ENCODE data around the gene AHRR. TPM values are rescaled to one million over a fixed set of nuclear protein-coding genes. Genes with fewer than 3 reads are reported as not detected.
"Not testable (repeated sequence)": the region's sequence is repeated elsewhere in the genome, so short reads cannot be mapped to it uniquely, and the experiment has no call there.

Gene AHRR
- total RNA-seq, 6 experiments from 2014 or later, result 0.06 to 0.81 (median 0.43) TPM

DNA sequence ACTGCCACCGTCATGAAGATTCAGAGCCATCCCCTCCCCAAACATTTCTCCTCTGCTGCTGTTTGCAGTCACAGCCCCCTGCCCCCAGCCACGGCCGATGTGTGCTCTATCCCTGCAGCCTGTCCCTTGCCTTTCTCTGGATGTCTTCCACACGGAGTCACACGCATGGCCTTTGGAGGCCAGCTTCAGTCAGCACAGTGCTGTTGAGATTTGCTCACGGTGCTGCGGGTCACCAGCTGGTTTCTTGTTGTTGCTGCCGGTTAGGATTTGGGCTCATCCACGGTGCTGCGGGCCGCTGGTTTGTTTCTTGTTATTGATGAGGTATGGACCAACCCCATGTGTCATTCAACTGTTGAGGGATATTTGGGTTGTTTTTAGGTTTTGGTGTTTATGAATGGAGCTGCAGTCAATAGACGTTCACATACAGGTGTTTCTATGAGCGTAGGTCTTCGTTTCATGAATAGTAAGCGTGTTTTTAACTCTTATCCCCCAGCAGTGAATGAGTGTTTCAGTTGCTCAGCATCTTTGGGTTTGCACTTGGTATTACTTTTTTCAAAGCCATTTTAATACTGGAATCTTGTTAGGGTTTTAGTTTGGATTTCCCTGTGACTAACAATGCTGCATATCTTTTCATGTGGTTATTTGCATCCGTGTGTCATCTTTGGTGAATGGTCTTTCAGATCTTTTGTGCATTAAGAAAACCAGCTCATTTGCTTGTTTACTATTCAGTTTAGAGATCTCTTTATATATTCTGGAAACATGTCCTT lies 57.6 kb downstream of the AHRR start:
- WGBS (ENCODE audit: insufficient coverage, low coverage, low lambda C conversion rate, missing lambda C conversion rate), result 66% methylated on average over 10 of the region's 16 CpGs
- H3K27ac ChIP-seq, result no peak overlapping the region
- no peaks in the 10 kb centered on the region for H3K27me3 ChIP-seq
- DNase-seq (peak in 1 of 3 donors; percentile 13), ATAC-seq (no peak)
- H3K4me3 ChIP-seq, result no peak overlapping the region
- TF ChIP-seq POLR2A (IDR thresholded peaks at IDR 0.05), result no peak
- TF ChIP-seq, protein P1, sequence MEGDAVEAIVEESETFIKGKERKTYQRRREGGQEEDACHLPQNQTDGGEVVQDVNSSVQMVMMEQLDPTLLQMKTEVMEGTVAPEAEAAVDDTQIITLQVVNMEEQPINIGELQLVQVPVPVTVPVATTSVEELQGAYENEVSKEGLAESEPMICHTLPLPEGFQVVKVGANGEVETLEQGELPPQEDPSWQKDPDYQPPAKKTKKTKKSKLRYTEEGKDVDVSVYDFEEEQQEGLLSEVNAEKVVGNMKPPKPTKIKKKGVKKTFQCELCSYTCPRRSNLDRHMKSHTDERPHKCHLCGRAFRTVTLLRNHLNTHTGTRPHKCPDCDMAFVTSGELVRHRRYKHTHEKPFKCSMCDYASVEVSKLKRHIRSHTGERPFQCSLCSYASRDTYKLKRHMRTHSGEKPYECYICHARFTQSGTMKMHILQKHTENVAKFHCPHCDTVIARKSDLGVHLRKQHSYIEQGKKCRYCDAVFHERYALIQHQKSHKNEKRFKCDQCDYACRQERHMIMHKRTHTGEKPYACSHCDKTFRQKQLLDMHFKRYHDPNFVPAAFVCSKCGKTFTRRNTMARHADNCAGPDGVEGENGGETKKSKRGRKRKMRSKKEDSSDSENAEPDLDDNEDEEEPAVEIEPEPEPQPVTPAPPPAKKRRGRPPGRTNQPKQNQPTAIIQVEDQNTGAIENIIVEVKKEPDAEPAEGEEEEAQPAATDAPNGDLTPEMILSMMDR (IDR thresholded peaks at IDR 0.05), result no peak
- no peaks in the 10 kb centered on the region for H3K4me1 ChIP-seq
- H3K9me3 ChIP-seq, result no peaks in the 10 kb centered on the region
- no peaks in the 10 kb centered on the region for H3K36me3 ChIP-seq
- intact Hi-C loops (cut with DNase I), result no loop called here

DNA sequence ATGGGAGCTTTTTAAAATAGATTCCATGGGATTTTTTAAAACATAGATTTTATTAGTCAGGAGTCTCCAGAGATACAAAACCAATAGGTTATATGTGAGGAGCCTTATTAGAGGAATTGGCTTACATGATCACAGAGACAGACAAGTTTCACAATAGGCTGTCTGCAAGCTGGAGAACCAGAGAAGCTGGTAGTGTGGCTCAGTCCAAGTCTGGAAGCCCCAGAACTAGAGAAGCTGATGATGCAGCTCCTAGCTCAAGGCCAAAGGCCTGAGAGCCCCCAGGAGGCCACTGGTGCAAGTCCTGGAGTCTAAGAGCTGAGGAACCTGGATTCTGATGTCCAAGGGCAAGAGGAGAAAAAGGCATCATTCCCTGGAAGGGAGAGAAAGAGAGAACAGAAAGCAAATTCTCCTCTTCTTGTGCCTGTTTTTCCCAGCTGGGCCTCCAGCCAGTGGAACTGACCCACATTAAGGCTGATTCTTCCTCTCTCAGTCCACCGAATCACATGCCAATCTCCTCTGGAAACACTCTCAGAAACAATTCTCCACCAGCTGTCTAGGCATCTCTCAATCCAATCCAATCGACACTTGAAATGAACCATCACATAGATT lies 59.3 kb downstream of the AHRR start:
- no peak for ATAC-seq
- Histone ChIP-seq H3K9me3 (no peaks in the 10 kb centered on the region), H3K36me3 (no peaks in the 10 kb centered on the region), H3K27ac (no peak overlapping the region), H3K4me3 (no peak overlapping the region), H3K27me3 (no peaks in the 10 kb centered on the region), H3K4me1 (no peaks in the 10 kb centered on the region)
- peak in 1 of 3 donors; percentile 7 for DNase-seq
- WGBS (ENCODE audit: insufficient coverage, low coverage, low lambda C conversion rate, missing lambda C conversion rate), result 83% methylated on average over 2 of the region's 2 CpGs
- TF ChIP-seq POLR2A (IDR thresholded peaks at IDR 0.05), result no peak
- TF ChIP-seq, protein P1 (IDR thresholded peaks at IDR 0.05), result no peak
- intact Hi-C loops (cut with DNase I), result no loop called here

DNA sequence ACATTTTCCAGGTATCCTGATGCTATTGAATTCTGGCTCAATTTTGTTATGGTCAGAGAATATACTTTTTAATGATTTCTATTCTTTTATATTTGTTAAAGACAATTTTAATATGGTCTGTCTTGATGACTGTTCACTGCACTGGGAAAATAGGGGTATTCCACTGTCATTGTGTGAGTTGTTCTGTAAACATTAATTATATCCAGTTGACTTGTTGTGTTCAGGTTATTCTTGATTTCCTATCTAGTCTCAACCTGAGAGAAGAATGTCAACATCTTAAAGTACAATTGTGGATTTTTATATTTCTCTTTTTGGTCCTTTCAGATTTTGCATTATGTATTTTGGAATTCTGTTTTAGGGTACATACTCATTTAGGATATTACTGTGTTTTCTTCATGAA lies 61.6 kb downstream of the AHRR start:
- Histone ChIP-seq H3K27me3 (no peaks in the 10 kb centered on the region), H3K4me3 (no peak overlapping the region), H3K4me1 (no peaks in the 10 kb centered on the region), H3K36me3 (no peaks in the 10 kb centered on the region), H3K27ac (no peak overlapping the region), H3K9me3 (no peaks in the 10 kb centered on the region)
- TF ChIP-seq, protein P1 (IDR thresholded peaks at IDR 0.05), result no peak
- no peak for TF ChIP-seq POLR2A (IDR thresholded peaks at IDR 0.05)
- DNase-seq, result no peak
- no peak for ATAC-seq
- intact Hi-C loops (cut with DNase I), result no loop called here

DNA sequence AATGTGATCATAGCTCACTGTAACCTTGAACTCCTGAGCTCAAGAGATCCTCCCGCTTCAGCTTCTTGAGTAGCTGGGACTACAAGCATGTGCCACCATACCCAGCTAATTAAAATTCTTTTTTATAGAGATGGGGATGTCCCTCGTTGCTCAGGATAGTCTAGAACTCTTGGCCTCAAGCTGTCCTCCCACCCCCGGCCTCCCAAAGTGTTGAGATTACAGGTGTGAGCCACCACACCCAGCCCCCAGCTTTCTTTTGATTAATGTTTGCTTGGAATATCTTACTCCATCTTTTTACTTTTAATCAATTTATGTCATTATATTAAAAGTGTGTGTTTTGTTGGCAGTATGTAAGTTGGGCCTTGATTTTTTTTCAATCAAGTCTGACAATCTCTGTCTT lies 62.1 kb downstream of the AHRR start:
- H3K36me3 ChIP-seq, result no peaks in the 10 kb centered on the region
- WGBS (ENCODE audit: insufficient coverage, low coverage, low lambda C conversion rate, missing lambda C conversion rate), result 52% methylated on average over 2 of the region's 3 CpGs
- TF ChIP-seq, protein P1 (IDR thresholded peaks at IDR 0.05), result no peak
- TF ChIP-seq POLR2A (IDR thresholded peaks at IDR 0.05), result no peak
- no peak for ATAC-seq
- intact Hi-C loops (cut with DNase I), result no loop called here
- H3K27ac ChIP-seq, result no peak overlapping the region
- DNase-seq, result no peak
- H3K27me3 ChIP-seq, result no peaks in the 10 kb centered on the region
- no peaks in the 10 kb centered on the region for H3K4me1 ChIP-seq
- no peak overlapping the region for H3K4me3 ChIP-seq
- no peaks in the 10 kb centered on the region for H3K9me3 ChIP-seq

DNA sequence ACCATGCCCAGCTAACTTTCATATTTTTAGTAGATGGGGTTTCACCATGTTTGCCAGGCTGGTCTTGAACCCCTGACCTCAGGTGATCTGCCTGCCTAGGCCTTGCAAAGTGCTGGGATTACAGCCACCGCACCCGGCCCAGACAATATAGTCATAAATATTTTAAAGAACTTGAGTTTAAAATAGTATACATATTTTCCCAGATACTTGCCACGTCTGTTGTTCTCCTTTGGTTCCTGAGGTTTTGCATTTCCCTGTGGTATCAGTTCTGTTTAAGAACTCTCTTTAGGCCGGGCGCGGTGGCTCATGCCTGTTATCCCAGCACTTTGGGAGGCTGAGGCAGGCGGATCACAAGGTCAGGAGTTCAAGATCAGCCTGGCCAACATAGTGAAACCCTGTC lies 63.1 kb downstream of the AHRR start:
- H3K27ac ChIP-seq; H3K4me1 ChIP-seq; H3K9me3 ChIP-seq; H3K4me3 ChIP-seq; ATAC-seq; intact Hi-C loops (cut with DNase I); H3K36me3 ChIP-seq; H3K27me3 ChIP-seq: not testable (repeated sequence)
- DNase-seq, result peak in 1 of 3 donors; percentile 10
- WGBS (ENCODE audit: insufficient coverage, low coverage, low lambda C conversion rate, missing lambda C conversion rate), result 93% methylated on average over 3 of the region's 7 CpGs
